Karpas-422 (cell line): ENCODE measurements around the gene UHRF2. TPM values are rescaled to one million over a fixed set of nuclear protein-coding genes. Genes with fewer than 3 reads are reported as not detected.
"Not testable (repeated sequence)": the region's sequence is repeated elsewhere in the genome, so short reads cannot be mapped to it uniquely, and the experiment has no call there.

Experiments used
- DNase-seq: peaks from one replicate; pipeline ENCODE4 v3.0.0-alpha.2; 2015
- H2AFZ ChIP-seq: fragments of 200-600 bp; sonication (generic); 2 replicates; pipeline ENCODE4 v1.6.1; 2014; ENCODE audit warnings: antibody characterized with exemption, low read length, mixed read lengths
- H3K27ac ChIP-seq: fragments of 200-600 bp; sonication (generic); 2 replicates; pipeline ENCODE4 v1.5.1; 2014; ENCODE audit warnings: mild to moderate bottlenecking, low read length, moderate library complexity
- H3K27me3 ChIP-seq: fragments of 200-600 bp; sonication (generic); 2 replicates; pipeline ENCODE4 v1.6.1; 2014; ENCODE audit warnings: low read length, mixed read lengths
- H3K36me3 ChIP-seq: fragments of 200-600 bp; sonication (generic); 2 replicates; pipeline ENCODE4 v1.6.1; 2014; ENCODE audit warnings: low read length, mixed read lengths; ENCODE audit not compliant: insufficient read depth
- H3K4me1 ChIP-seq: fragments of 200-600 bp; sonication (generic); 2 replicates; pipeline ENCODE4 v1.6.1; 2014; ENCODE audit warnings: mild to moderate bottlenecking, low read length, mixed read lengths
- H3K4me2 ChIP-seq: fragments of 200-600 bp; sonication (generic); 2 replicates; pipeline ENCODE4 v1.6.1; 2014; ENCODE audit warnings: low read length, low read depth, mild to moderate bottlenecking; ENCODE audit not compliant: poor library complexity, severe bottlenecking
- H3K4me3 ChIP-seq: fragments of 200-600 bp; sonication (generic); 2 replicates; pipeline ENCODE4 v1.5.1; 2014; ENCODE audit warnings: mild to moderate bottlenecking, antibody characterized with exemption, low read length, mixed read lengths
- H3K79me2 ChIP-seq: fragments of 200-600 bp; sonication (generic); 2 replicates; pipeline ENCODE4 v1.6.1; 2014; ENCODE audit warnings: mild to moderate bottlenecking, low read length, mixed read lengths
- H3K9ac ChIP-seq: fragments of 200-600 bp; sonication (generic); 2 replicates; pipeline ENCODE4 v1.6.0; 2014; ENCODE audit warnings: low read length
- H3K9me2 ChIP-seq: fragments of 200-600 bp; sonication (generic), shearing (Covaris generic); replicated peaks from 2 replicates; pipeline ENCODE4 v1.6.0; 2014; ENCODE audit warnings: mild to moderate bottlenecking, low read length, moderate library complexity; ENCODE audit not compliant: insufficient read depth
- H3K9me3 ChIP-seq: fragments of 300-700, 200-600 bp; sonication (generic); 2 replicates; pipeline ENCODE4 v1.6.1; 2014; ENCODE audit warnings: low read length, mixed read lengths
- H4K20me1 ChIP-seq: fragments of 200-600 bp; sonication (generic); 2 replicates; pipeline ENCODE4 v1.6.1; 2014; ENCODE audit warnings: mild to moderate bottlenecking, antibody characterized with exemption, low read length, low read depth; ENCODE audit not compliant: insufficient read depth
- total RNA-seq: library from RNA; depleted of rRNA; stranded (reverse); fragments of >200 nt; shearing (Covaris generic); gene quantifications from 2 replicates; pipeline ENCODE4 v1.2.3, GENCODE V29; 2014; ENCODE audit warnings: low replicate concordance; rRNA removed

Gene UHRF2
- 45.4 and 85.5 TPM in 2 replicates for total RNA-seq

DNA sequence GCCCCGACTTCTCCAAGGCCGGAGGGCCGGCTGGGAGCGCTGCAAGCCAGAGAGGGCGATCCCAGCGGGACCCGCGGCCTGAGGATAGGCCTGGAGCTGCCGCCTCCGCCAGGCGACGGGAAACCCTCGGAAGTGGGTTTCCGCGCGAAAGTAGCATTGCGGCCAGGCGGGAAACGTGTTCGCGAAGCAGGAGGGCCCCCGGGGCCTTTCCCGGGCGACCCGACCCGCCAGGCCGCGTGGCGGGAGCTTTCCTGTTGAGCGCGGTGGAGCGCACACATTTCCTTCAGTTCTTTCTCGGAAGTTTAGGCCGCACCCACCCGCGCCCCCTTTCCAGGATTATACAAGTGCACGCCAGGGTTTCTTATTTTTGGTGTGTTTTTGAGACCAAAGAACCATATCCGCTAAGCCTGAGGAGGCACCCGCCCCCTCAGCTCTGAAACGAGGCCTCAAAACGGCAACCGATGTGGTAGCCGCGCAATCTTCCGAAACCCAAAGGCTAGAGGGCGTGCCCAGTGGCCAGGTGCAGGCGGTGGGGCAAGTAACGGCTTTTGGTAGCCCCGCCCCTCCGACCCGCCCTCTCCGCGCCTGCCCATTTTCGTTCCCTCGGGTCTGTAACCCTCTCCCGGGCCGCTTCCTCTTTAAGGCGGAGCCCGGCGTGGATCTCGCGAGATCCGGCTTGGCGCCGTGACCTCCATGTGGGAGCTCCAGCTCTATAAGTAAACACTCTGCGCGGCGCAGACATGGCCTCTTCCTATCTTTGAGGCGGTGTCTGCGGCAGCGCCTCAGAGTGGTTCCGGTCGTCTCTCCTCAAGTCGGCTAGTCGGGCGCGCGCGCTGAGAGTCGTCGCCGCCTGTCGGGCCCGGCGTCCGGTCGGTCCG, at the start of gene UHRF2:
Gene UHRF2 (plus strand): TSS at position 713 of the 878 bp plus-strand sequence. CDS start 292 bp downstream, outside the sequence.
- H3K4me1 ChIP-seq: peaks cover 62% of the 10 kb centered on the region
- no peaks in the 10 kb centered on the region for H3K9me3 ChIP-seq
- no peaks in the 10 kb centered on the region; the same call in 1 of the 2 replicates for H3K36me3 ChIP-seq
- H3K4me2 ChIP-seq: peak within 1 kb of the TSS; percentile 84
- peak within 1 kb of the TSS; percentile 91 for H3K4me3 ChIP-seq
- peaks cover 45% of the 10 kb centered on the region for H3K79me2 ChIP-seq
- H3K27ac ChIP-seq: peak within 1 kb of the TSS; percentile 84
- no peaks in the 10 kb centered on the region for H3K9me2 ChIP-seq
- H2AFZ ChIP-seq: peak within 1 kb of the TSS; percentile 86
- H4K20me1 ChIP-seq: peaks cover 19% of the 10 kb centered on the region; the same call in 1 of the 2 replicates
- DNase-seq: peak; percentile 100
- no peaks in the 10 kb centered on the region for H3K27me3 ChIP-seq
- H3K9ac ChIP-seq: peak within 1 kb of the TSS; percentile 92

DNA sequence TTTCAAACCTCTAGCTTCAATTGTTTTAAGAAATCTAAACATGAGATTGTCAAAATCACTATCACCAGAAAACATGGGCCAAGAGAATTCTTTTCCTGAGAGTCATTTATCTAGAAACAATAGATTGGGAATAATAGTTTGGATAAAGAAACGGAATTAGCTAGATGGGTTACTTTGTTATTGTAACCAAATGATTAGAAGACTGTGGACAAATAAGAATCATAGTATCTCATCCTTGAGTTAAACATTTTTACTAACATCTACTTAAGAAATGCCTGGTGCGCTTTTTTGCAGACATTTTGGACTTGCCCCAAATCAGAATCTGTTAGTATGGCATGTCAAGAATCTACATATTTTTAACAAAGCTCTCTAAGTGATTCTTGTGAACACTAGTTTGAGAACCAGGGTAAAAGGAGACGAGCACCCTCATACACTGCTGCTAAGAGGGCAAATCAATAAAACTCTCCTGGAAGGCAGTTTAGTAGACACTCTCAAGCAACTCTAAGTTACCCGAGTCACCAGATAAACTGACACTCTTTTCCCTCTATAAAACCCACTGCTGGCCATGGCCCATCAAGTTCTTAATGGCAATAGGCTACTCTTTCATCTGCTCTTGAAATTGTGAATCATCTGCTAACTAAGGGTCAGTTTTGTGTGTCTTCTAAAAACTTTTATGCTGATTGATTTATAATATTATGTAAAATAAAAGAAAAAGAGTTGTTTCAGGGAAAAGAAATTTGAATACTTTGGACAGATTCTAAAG, 45.7 kb upstream of the UHRF2 start:
- no peaks in the 10 kb centered on the region for H3K79me2 ChIP-seq
- H3K36me3 ChIP-seq: no peaks in the 10 kb centered on the region
- no peak overlapping the region for H3K4me3 ChIP-seq
- H3K27me3 ChIP-seq: no peaks in the 10 kb centered on the region
- H3K9me3 ChIP-seq: peaks cover 5% of the 10 kb centered on the region; the same call in 1 of the 2 replicates
- no peak overlapping the region for H3K9ac ChIP-seq
- H2AFZ ChIP-seq: no peak overlapping the region
- H3K4me1 ChIP-seq: no peaks in the 10 kb centered on the region
- no peaks in the 10 kb centered on the region for H3K9me2 ChIP-seq
- no peaks in the 10 kb centered on the region for H4K20me1 ChIP-seq
- H3K27ac ChIP-seq: no peak overlapping the region
- H3K4me2 ChIP-seq: no peak overlapping the region
- no peak for DNase-seq

GRCh38 chr9:6368831-6369230, 44.2 kb upstream of the UHRF2 start:
- Histone ChIP-seq H3K27me3 (no peaks in the 10 kb centered on the region), H3K27ac (no peak overlapping the region), H4K20me1 (no peaks in the 10 kb centered on the region), H3K4me1 (no peaks in the 10 kb centered on the region), H3K36me3 (no peaks in the 10 kb centered on the region), H3K4me2 (no peak overlapping the region), H3K9me2 (no peaks in the 10 kb centered on the region), H3K79me2 (no peaks in the 10 kb centered on the region), H3K9me3 (peaks cover 5% of the 10 kb centered on the region; the same call in 1 of the 2 replicates), H3K4me3 (no peak overlapping the region), H3K9ac (no peak overlapping the region), H2AFZ (no peak overlapping the region)
- no peak for DNase-seq

DNA sequence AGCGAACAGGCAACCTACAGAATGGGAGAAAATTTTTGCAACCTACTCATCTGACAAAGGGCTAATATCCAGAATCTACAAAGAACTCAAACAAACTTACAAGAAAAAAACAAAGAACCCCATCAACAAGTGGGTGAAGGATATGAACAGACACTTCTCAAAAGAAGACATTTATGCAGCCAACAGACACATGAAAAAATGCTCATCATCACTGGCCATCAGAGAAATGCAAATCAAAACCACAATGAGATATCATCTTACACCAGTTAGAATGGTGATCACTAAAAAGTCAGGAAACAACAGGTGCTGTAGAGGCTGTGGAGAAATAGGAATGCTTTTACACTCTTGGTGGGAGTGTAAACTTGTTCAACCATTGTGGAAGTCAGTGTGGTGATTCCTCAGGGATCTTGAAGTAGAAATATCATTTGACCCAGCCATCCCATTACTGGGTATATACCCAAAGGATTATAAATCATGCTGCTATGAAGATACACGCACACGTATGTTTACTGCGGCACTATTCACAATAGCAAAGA, 31.5 kb upstream of the UHRF2 start:
- H3K9me3 ChIP-seq, H3K79me2 ChIP-seq, H3K36me3 ChIP-seq, H2AFZ ChIP-seq, H3K27ac ChIP-seq, DNase-seq, H3K9me2 ChIP-seq, H3K4me3 ChIP-seq, H3K4me2 ChIP-seq, H4K20me1 ChIP-seq, H3K9ac ChIP-seq, H3K27me3 ChIP-seq: not testable (repeated sequence)
- H3K4me1 ChIP-seq: peaks cover 18% of the 10 kb centered on the region

DNA sequence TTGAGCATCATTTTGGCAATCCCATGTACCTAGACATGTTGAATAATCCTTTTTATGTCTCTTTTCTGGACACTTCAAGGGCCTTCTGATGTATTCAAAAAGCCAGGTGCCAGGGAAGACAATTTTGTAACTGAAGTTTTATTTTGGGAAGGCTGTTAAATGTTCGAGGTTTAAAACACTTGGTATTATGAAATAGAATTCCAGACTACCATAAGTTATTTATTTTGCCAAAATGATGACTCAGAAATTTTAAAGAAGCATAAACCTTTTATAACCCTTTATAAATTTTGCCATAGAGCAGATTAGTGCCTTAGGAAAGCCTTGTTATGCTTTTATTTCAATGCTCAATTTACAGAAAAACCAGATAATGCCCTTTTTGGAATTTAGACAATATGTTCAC, 30.3 kb upstream of the UHRF2 start:
- no peaks in the 10 kb centered on the region for H3K9me2 ChIP-seq
- H2AFZ ChIP-seq: no peak overlapping the region
- H3K9ac ChIP-seq: no peak overlapping the region
- H3K27ac ChIP-seq: no peak overlapping the region
- H3K36me3 ChIP-seq: no peaks in the 10 kb centered on the region
- no peaks in the 10 kb centered on the region for H3K79me2 ChIP-seq
- no peaks in the 10 kb centered on the region for H4K20me1 ChIP-seq
- DNase-seq: no peak
- H3K4me1 ChIP-seq: peaks cover 18% of the 10 kb centered on the region
- no peaks in the 10 kb centered on the region for H3K27me3 ChIP-seq
- no peak overlapping the region for H3K4me3 ChIP-seq
- no peaks in the 10 kb centered on the region for H3K9me3 ChIP-seq
- H3K4me2 ChIP-seq: no peak overlapping the region

DNA sequence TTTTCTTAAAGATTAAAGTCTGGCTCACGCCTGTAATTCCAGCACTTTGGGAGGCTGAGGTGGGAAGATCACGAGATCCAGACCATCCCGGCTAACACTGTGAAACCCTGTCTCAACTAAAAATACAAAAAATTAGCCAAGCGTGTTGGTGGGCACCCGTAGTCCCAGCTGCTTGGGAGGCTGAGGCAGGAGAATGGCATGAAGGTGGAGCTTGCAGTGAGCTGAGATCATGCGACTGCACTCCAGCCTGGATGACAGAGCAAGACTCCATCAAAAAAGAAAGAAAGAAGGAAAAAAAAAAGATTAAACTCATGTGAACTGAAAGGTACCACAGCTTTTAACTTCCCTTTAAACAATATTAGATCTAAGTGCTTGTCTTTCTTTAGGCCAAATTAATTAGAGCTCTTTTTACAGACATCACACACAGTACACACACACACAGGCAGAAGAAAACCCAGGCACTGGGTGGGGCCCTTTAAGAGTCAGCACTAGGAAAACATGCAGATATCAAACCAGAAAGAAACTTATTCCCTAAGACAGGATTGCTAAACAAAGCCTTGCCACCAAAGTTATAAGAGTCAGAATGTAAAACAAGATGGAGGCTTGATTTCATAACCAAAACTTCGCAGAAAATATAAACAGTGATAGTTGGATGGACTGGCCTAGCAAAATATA, 29.3 kb upstream of the UHRF2 start:
- DNase-seq: no peak
- no peaks in the 10 kb centered on the region for H3K36me3 ChIP-seq
- H4K20me1 ChIP-seq: no peaks in the 10 kb centered on the region
- no peak overlapping the region for H2AFZ ChIP-seq
- no peaks in the 10 kb centered on the region for H3K9me3 ChIP-seq
- H3K9me2 ChIP-seq: no peaks in the 10 kb centered on the region
- H3K27ac ChIP-seq: no peak overlapping the region
- H3K79me2 ChIP-seq: no peaks in the 10 kb centered on the region
- no peak overlapping the region for H3K4me3 ChIP-seq
- H3K4me1 ChIP-seq: peaks cover 18% of the 10 kb centered on the region
- H3K9ac ChIP-seq: no peak overlapping the region
- H3K4me2 ChIP-seq: no peak overlapping the region
- H3K27me3 ChIP-seq: no peaks in the 10 kb centered on the region

DNA sequence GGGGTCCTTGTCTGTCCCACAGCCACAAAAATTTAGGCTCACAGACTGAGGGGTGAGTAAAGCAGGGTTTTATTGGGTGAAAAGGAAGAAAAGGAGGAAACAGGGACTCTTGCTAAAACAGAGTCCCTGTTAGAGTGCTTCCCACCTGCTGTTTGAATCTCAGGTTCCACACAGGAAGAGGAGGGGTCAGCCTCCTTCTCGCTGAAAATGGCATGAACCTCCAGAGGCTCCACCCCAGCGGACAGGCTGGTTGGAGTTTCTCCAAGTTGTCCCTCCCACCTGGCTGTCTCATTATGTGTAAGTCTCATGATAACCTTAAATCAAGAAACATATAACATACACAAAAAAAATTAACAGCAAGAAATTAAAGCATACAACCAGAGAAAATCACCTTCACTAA, 28.3 kb upstream of the UHRF2 start:
- Histone ChIP-seq H3K9me3 (no peaks in the 10 kb centered on the region), H3K4me1 (peaks cover 18% of the 10 kb centered on the region), H3K79me2 (no peaks in the 10 kb centered on the region), H3K9me2 (no peaks in the 10 kb centered on the region), H3K27me3 (no peaks in the 10 kb centered on the region), H3K9ac (no peak overlapping the region), H2AFZ (no peak overlapping the region), H3K4me2 (peak overlapping the region; percentile 59), H4K20me1 (no peaks in the 10 kb centered on the region), H3K4me3 (no peak overlapping the region), H3K36me3 (no peaks in the 10 kb centered on the region), H3K27ac (no peak overlapping the region)
- no peak for DNase-seq
